GM12801 (cell line): ENCODE results near the gene SF1.

Experiments used
- TF ChIP-seq, protein P1 (sequence below): IDR thresholded peaks from one replicate; pipeline ENCODE4 v1.5.1; 2011; ENCODE audit warnings: control low read depth; ENCODE audit not compliant: insufficient read length; ENCODE audit errors: extremely low read depth

SF1 gene

DNA sequence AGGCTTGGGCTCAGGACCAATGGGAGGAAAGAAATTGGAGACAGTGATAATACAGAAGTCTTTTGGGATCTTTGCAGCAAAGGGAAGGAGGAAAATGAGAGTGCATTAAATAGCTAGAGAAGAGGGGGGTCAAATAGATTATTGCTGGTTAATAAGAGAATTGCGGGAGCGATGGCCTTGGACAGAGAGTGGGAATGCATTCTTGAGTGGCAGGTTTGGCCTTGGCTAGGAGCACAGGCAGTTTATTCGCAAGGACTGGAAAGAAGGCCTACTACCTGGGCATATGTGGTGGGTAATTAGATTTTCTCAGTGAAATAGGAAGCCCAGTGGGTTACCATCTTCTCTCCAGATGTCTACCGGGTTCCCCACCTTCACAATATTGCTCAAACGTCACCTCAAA, 35.5 kb upstream of the SF1 start:
- TF ChIP-seq, protein P1, sequence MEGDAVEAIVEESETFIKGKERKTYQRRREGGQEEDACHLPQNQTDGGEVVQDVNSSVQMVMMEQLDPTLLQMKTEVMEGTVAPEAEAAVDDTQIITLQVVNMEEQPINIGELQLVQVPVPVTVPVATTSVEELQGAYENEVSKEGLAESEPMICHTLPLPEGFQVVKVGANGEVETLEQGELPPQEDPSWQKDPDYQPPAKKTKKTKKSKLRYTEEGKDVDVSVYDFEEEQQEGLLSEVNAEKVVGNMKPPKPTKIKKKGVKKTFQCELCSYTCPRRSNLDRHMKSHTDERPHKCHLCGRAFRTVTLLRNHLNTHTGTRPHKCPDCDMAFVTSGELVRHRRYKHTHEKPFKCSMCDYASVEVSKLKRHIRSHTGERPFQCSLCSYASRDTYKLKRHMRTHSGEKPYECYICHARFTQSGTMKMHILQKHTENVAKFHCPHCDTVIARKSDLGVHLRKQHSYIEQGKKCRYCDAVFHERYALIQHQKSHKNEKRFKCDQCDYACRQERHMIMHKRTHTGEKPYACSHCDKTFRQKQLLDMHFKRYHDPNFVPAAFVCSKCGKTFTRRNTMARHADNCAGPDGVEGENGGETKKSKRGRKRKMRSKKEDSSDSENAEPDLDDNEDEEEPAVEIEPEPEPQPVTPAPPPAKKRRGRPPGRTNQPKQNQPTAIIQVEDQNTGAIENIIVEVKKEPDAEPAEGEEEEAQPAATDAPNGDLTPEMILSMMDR = no peak

DNA sequence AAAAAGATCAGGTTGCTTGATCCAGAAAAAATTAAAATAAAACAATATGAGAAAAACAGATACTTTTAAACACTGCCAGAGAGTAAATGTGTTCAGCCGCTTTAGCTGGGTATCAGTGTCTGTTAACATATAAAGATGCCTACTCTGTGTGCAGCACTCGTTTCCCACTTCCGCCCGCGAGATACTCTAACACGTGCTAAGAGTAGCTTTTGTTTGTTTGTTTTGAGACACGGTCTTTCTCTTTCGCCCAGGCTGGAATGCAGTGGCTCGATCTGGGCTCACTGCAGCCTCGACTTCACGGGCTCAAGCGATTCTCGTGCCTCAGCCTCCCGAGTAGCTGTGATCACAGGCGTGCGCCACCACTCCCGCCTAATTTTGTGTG, 32.5 kb upstream of the SF1 start:
- TF ChIP-seq, protein P1 = no peak

DNA sequence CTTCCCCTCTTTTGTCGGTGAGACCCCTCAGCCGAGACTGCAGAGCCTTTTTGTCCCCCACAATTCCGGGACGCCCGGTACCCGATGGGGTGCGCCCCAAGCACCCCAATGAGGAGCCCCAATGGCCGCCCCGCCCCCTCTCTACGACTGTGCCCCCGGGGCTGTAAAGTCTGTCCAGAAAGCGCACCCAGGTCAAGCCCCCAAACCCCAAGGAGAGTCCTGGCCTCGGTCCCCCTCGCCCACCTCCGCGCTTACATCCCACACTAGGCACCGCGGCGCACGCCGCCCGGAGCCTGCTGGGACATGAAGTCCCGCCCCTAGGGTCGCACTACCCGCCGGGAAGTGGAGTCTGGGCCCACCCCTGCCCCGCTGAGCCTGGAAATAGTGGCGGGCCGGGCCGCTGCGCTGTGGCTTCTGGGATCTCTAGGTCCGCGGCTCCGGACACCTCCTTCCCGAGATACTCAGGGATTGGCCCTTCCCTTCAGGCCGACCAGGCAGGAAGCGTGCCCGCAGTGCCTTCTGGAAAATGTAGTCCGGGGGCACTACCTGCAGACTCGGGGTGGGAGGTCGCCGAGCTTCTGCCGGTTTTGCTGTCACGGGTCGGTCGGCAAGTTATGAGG, 32.0 kb upstream of the SF1 start, which contains the start of gene MEN1:
Gene MEN1 (minus strand): TSS at position 281 of the 620 bp plus-strand sequence. CDS start 442 bp downstream, outside the sequence.
- TF ChIP-seq, protein P1 = no peak

DNA sequence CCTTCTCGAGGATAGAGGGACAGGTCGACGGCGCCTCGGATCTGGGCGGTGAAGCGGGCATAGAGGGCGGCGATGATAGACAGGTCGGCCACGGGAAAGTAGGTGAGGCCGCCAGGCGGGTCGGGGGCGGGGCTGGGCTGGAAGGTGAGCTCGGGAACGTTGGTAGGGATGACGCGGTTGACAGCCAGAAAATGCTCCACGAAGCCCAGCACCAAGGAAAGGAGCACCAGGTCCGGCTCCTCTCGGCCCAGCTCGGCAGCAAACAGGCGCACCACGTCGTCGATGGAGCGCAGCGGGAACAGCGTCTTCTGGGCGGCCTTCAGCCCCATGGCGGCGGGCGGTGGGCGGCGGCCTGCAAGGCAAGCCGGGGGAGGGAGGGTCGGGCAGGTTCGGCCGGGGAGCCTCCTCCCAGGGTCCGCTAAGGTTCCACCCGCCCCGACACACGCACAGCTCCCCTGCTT, 31.5 kb upstream of the SF1 start:
- TF ChIP-seq, protein P1 = no peak

DNA sequence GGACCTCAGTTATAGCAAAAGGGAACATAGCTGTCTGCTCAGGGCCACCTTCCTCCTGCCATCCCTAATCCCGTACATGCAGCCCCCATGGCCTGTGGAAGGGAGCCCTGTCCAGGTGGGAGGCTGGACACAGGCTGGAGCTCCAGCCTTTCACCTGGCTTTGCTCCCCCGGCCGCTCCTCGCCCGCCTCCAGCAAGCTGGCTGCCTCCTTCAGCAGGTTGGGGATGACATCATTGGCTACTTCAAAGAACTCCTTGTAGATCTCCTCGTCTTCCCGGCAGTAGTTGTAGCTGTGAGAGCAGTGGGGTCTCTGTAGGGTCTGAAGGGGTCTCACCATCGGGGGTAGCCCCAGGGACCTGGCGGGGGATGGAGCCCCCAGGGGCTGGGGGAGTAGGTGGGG, 27.1 kb upstream of the SF1 start:
- TF ChIP-seq, protein P1 = no peak

DNA sequence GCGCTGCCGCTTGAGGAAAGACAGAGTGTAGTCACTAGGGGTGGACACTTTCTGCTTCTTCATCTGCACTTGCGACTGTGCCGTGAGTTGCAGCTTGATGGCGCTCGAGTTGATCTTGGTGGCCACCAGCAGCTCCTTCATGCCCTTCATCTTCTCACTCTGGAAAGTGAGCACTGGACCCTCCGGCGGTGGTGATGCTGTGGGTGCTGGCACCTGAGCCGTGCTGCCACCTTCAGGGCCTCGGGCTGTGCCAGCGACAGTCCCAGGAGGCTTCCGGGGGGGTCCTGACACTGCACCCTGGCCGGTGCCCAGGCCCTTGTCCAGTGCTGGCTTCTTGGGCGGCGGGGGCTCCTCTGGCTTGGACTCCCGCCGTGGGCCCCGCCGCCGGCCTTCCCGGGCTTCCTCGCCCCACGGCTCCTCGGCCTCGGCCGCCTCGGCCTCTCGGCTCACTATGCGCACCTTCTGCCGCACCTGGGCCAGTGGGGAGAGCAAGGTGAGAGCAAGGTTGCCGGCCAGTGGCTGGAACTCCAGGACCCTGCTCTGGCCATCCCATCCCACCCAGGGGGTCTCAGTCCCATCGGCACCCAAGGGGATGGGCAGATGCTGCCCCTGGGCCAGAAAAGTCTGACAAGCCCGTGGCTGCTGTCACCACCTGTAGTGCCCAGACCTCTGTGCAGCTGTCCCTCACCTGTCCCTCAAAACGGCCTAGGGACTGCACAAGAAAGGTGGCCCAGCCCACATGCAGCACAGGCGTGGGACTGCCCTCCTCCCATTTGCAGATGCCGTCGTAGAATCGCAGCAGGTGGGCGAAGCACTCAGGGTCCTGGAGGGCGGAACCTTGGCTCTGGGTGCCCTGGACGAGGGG, 26.2 kb upstream of the SF1 start:
- TF ChIP-seq, protein P1 = no peak

DNA sequence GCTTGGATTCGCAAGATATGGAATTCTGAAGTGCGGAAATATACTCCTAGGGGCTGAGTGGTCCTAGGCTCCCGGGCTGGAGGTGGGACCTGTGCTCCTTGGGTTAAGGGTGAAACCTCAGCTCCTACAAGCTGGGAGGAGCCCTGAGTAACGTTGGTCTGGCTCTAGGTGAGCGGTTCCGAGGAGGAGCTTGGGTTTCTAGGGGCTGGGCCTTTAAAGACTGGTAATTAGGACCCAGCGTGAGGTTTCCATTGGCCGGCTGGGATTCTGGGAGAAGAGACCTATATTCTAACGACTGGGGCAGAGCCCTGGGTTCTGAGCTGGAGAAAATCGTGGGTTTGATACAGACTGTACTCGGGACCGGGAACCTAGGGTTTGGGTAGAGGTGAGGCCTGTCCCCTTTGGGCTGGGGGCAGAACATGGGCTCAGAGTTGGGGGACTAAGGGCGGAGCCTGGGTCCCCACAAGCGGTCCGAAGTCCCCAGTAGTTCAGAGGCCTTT, 25.6 kb upstream of the SF1 start:
- TF ChIP-seq, protein P1 = no peak
